ENCODE results near the gene PATL2.
"Not testable (repeated sequence)": the region's sequence is repeated elsewhere in the genome, so short reads cannot be mapped to it uniquely, and the experiment has no call there.

Gene PATL2

GRCh38 chr15:44734839-44735481, 23.8 kb upstream of the PATL2 start:
- no peak for TF ChIP-seq CTCF (IDR thresholded peaks at IDR 0.05; ENCODE audit: low read depth, low read length)
- in situ Hi-C loops (cut with HindIII; ENCODE audit: low sequenced_read_pairs), result no loop called here

GRCh38 chr15:44729408-44730127, 18.4 kb upstream of the PATL2 start:
- in situ Hi-C loops (cut with HindIII; ENCODE audit: low sequenced_read_pairs), result no loop called here
- DNase-seq (ENCODE audit: low read depth, low spot score), result no peak
- peak overlapping the region; percentile 89 for H3K4me3 ChIP-seq (ENCODE audit: low read depth, low read length)
- TF ChIP-seq CTCF (IDR thresholded peaks at IDR 0.05; ENCODE audit: low read depth, low read length), result no peak

More at GRCh38 chr15:44734839-44735481, 23.8 kb upstream of the PATL2 start:
- H3K4me3 ChIP-seq (ENCODE audit: low read depth, low read length), result no peak overlapping the region
- no peak for DNase-seq (ENCODE audit: low read depth, low spot score)

- peak; percentile 100 for DNase-seq (ENCODE audit: low read depth, low spot score)
- peak overlapping the region; percentile 89 for H3K4me3 ChIP-seq (ENCODE audit: low read depth, low read length)
- no peak for TF ChIP-seq CTCF (IDR thresholded peaks at IDR 0.05; ENCODE audit: low read depth, low read length)
- in situ Hi-C loops (cut with HindIII; ENCODE audit: low sequenced_read_pairs), result no loop called here
Measured at GRCh38 chr15:44728576-44729407, 17.7 kb upstream of the PATL2 start.

GRCh38 chr15:44728232-44728575, 17.1 kb upstream of the PATL2 start:
- peak; percentile 32 for DNase-seq (ENCODE audit: low read depth, low spot score)
- H3K4me3 ChIP-seq (ENCODE audit: low read depth, low read length), result peak overlapping the region; percentile 89
- in situ Hi-C loops (cut with HindIII; ENCODE audit: low sequenced_read_pairs), result not testable (repeated sequence)

GRCh38 chr15:44727485-44728231, 16.5 kb upstream of the PATL2 start:
- no peak for TF ChIP-seq CTCF (IDR thresholded peaks at IDR 0.05; ENCODE audit: low read depth, low read length)

GRCh38 chr15:44726568-44727484, 15.7 kb upstream of the PATL2 start:
- no peak overlapping the region for H3K4me3 ChIP-seq (ENCODE audit: low read depth, low read length)
- TF ChIP-seq CTCF (IDR thresholded peaks at IDR 0.05; ENCODE audit: low read depth, low read length), result peak; percentile 29
- in situ Hi-C loops (cut with HindIII; ENCODE audit: low sequenced_read_pairs), result no loop called here
- DNase-seq (ENCODE audit: low read depth, low spot score), result peak; percentile 95

More at GRCh38 chr15:44727485-44728231, 16.5 kb upstream of the PATL2 start:
- in situ Hi-C loops (cut with HindIII; ENCODE audit: low sequenced_read_pairs), result no loop called here
- no peak overlapping the region for H3K4me3 ChIP-seq (ENCODE audit: low read depth, low read length)
- no peak for DNase-seq (ENCODE audit: low read depth, low spot score)
